BE2C (cell line): Measurements from ENCODE around the gene CCDC180.

Source experiments
- DNase-seq: peaks from one replicate; pipeline ENCODE4 v3.0.0-alpha.2; 2020
- H3K27me3 ChIP-seq: fragments of 250-450 bp; sonication (Bioruptor Pico); 2 replicates; pipeline ENCODE4 v1.5.1; 2020; ENCODE audit warnings: mild to moderate bottlenecking
- H3K36me3 ChIP-seq: fragments of 250-450 bp; sonication (Bioruptor Pico); 2 replicates; pipeline ENCODE4 v1.5.1; 2020; ENCODE audit warnings: mild to moderate bottlenecking
- H3K4me1 ChIP-seq: fragments of 250-450 bp; sonication (Bioruptor Pico); 2 replicates; pipeline ENCODE4 v1.5.1; 2020
- H3K4me3 ChIP-seq: 2 replicates; pipeline ENCODE4 v1.5.1; 2011; ENCODE audit warnings: low read depth, low read length
- H3K9me3 ChIP-seq: fragments of 250-450 bp; sonication (Bioruptor Pico); 2 replicates; pipeline ENCODE4 v1.5.1; 2020
- TF ChIP-seq, protein P1 (sequence below): IDR thresholded peaks from 2 replicates; pipeline ENCODE4 v1.5.1; 2012; ENCODE audit warnings: mild to moderate bottlenecking, low read depth, low read length

CCDC180 gene

GRCh38 chr9:97307091-97307490 is 368 bp upstream of the CCDC180 start:
- TF ChIP-seq, protein P1, sequence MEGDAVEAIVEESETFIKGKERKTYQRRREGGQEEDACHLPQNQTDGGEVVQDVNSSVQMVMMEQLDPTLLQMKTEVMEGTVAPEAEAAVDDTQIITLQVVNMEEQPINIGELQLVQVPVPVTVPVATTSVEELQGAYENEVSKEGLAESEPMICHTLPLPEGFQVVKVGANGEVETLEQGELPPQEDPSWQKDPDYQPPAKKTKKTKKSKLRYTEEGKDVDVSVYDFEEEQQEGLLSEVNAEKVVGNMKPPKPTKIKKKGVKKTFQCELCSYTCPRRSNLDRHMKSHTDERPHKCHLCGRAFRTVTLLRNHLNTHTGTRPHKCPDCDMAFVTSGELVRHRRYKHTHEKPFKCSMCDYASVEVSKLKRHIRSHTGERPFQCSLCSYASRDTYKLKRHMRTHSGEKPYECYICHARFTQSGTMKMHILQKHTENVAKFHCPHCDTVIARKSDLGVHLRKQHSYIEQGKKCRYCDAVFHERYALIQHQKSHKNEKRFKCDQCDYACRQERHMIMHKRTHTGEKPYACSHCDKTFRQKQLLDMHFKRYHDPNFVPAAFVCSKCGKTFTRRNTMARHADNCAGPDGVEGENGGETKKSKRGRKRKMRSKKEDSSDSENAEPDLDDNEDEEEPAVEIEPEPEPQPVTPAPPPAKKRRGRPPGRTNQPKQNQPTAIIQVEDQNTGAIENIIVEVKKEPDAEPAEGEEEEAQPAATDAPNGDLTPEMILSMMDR = peak; percentile 41
- peaks cover 17% of the 10 kb centered on the region for H3K27me3 ChIP-seq
- no peaks in the 10 kb centered on the region for H3K36me3 ChIP-seq
- peak; percentile 89 for DNase-seq
- H3K4me1 ChIP-seq = no peaks in the 10 kb centered on the region
- no peaks in the 10 kb centered on the region for H3K9me3 ChIP-seq
- H3K4me3 ChIP-seq = peak overlapping the region; percentile 18

- TF ChIP-seq, protein P1 = no peak
- no peak for DNase-seq
- H3K36me3 ChIP-seq = no peaks in the 10 kb centered on the region
- no peaks in the 10 kb centered on the region for H3K4me1 ChIP-seq
- H3K4me3 ChIP-seq = no peak overlapping the region
- no peaks in the 10 kb centered on the region for H3K9me3 ChIP-seq
- peaks cover 17% of the 10 kb centered on the region for H3K27me3 ChIP-seq
Measured at GRCh38 chr9:97309260-97309659, 1.8 kb downstream of the CCDC180 start.

GRCh38 chr9:97310023-97310422 is 2.6 kb downstream of the CCDC180 start:
- Histone ChIP-seq H3K36me3 (no peaks in the 10 kb centered on the region), H3K27me3 (peaks cover 17% of the 10 kb centered on the region), H3K4me1 (no peaks in the 10 kb centered on the region), H3K9me3 (no peaks in the 10 kb centered on the region), H3K4me3 (no peak overlapping the region)
- DNase-seq = no peak
- TF ChIP-seq, protein P1 = no peak

GRCh38 chr9:97310896-97311295 is 3.4 kb downstream of the CCDC180 start:
- no peak overlapping the region for H3K4me3 ChIP-seq
- TF ChIP-seq, protein P1 = no peak
- no peaks in the 10 kb centered on the region for H3K4me1 ChIP-seq
- DNase-seq = no peak
- no peaks in the 10 kb centered on the region for H3K9me3 ChIP-seq
- H3K36me3 ChIP-seq = no peaks in the 10 kb centered on the region
- peaks cover 17% of the 10 kb centered on the region for H3K27me3 ChIP-seq

DNA sequence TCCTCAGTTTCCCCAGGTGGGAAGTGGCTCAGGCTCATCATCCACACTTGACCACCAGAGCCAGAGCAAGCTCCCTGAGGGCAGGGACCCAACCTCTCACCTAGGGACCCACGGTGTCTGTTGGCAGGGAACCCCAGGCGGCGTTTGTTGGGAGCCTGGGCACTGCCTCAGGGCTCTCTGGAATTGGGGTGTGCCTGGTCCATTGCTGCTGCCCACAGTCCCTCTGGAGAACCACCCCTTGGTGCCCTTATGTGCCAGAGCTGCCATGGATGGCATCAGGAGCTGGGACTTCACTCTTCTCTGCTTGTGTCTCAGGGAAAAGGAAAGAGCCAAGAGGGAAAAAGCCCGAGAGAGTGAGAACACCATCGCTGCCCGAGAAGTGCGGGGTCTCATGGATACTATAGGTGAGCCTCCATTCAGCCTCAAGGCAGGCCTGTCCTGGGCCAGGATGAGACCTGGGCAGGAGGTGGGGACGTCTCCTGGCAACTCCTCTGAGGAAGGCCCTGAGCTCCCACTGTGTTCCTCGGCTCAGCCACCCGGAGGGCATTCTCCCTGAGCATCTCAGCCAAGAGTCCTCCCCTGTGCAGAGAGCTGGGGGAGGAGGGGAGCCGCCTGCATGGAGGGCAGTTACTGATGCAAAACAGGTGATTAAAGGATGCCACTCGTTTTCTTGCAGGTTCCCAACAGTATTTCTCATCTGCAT is 4.5 kb downstream of the CCDC180 start:
- H3K27me3 ChIP-seq = peaks cover 16% of the 10 kb centered on the region
- no peaks in the 10 kb centered on the region for H3K4me1 ChIP-seq
- H3K9me3 ChIP-seq = no peaks in the 10 kb centered on the region
- no peak overlapping the region for H3K4me3 ChIP-seq
- TF ChIP-seq, protein P1 = no peak
- DNase-seq = no peak
- no peaks in the 10 kb centered on the region for H3K36me3 ChIP-seq

- H3K4me1 ChIP-seq = no peaks in the 10 kb centered on the region
- H3K36me3 ChIP-seq = no peaks in the 10 kb centered on the region
- TF ChIP-seq, protein P1 = no peak
- H3K9me3 ChIP-seq = no peaks in the 10 kb centered on the region
- no peak overlapping the region for H3K4me3 ChIP-seq
- peaks cover 10% of the 10 kb centered on the region for H3K27me3 ChIP-seq
- no peak for DNase-seq
Measured at GRCh38 chr9:97312556-97312955, 5.1 kb downstream of the CCDC180 start.
